Smooth muscle cell (in vitro differentiated cells): ENCODE data around the gene CHST13. TPM values are rescaled to one million over a fixed set of nuclear protein-coding genes. Genes with fewer than 3 reads are reported as not detected.

Experiments used
- DNase-seq: peaks from one replicate; lab custom pipeline; 2025; ENCODE audit not compliant: unreplicated experiment; lab: John Stamatoyannopoulos, UW
- H2AFZ ChIP-seq: fragments of 200-600 bp; sonication (generic); 2 replicates; pipeline ENCODE4 v1.6.0; 2016; ENCODE audit warnings: antibody characterized with exemption, low read depth, mild to moderate bottlenecking
- H3F3A ChIP-seq: fragments of 200-600 bp; sonication (generic); 2 replicates; pipeline ENCODE4 v1.6.0; 2017; ENCODE audit warnings: antibody characterized with exemption, low read depth
- H3K27ac ChIP-seq: fragments of 200-600 bp; sonication (generic); 2 replicates; pipeline ENCODE4 v1.5.1; 2016; ENCODE audit warnings: low read depth, mild to moderate bottlenecking
- H3K27me3 ChIP-seq: fragments of 200-600 bp; sonication (generic); 2 replicates; pipeline ENCODE4 v1.6.1; 2016; ENCODE audit warnings: low read depth, mild to moderate bottlenecking
- H3K36me3 ChIP-seq: fragments of 200-600 bp; sonication (generic); 2 replicates; pipeline ENCODE4 v1.5.1; 2016; ENCODE audit warnings: low read depth
- H3K4me1 ChIP-seq: fragments of 200-600 bp; sonication (generic); 2 replicates; pipeline ENCODE4 v1.5.1; 2016; ENCODE audit warnings: low read depth
- H3K4me2 ChIP-seq: fragments of 200-600 bp; sonication (generic); 2 replicates; pipeline ENCODE4 v1.6.0; 2016; ENCODE audit warnings: mild to moderate bottlenecking
- H3K4me3 ChIP-seq: fragments of 200-600 bp; sonication (generic); 2 replicates; pipeline ENCODE4 v1.5.1; 2016; ENCODE audit warnings: mild to moderate bottlenecking
- H3K79me2 ChIP-seq: fragments of 200-600 bp; sonication (generic); 2 replicates; pipeline ENCODE4 v1.6.0; 2016; ENCODE audit warnings: low read depth, mild to moderate bottlenecking
- H3K9ac ChIP-seq: fragments of 200-600 bp; sonication (generic); 2 replicates; pipeline ENCODE4 v1.6.0; 2016; ENCODE audit warnings: low read depth
- H3K9me3 ChIP-seq: fragments of 200-600 bp; sonication (generic); replicated peaks from 2 replicates; pipeline ENCODE4 v1.5.1; 2016; ENCODE audit warnings: low read depth
- H4K20me1 ChIP-seq: fragments of 200-600 bp; sonication (generic); 2 replicates; pipeline ENCODE4 v1.6.0; 2016; ENCODE audit warnings: low read depth
- CTCF ChIP-seq: fragments of 200-600 bp; sonication (generic); IDR thresholded peaks from 2 replicates; pipeline ENCODE4 v1.5.1; 2017; ENCODE audit warnings: borderline replicate concordance, mild to moderate bottlenecking, antibody characterized with exemption; ENCODE audit not compliant: insufficient read depth, poor library complexity, severe bottlenecking
- WGBS: methylation state at CpG from one replicate; pipeline ENCODE4 v1.1.7; 2016; ENCODE audit warnings: low lambda C conversion rate; 5-methylcytosine and 5-hydroxymethylcytosine counted together
- polyA plus RNA-seq: library from polyadenylated mRNA; unstranded; fragments of >200 nt; fragmentation: Nextera tagmentation; extraction: Ambion mirVana; gene quantifications from 2 replicates; pipeline ENCODE4 v1.2.1, GENCODE V29; 2016
- total RNA-seq: library from RNA; depleted of rRNA; stranded (reverse); fragments of >200 nt; gene quantifications from 2 replicates; pipeline ENCODE4 v1.2.3, GENCODE V29; 2014

CHST13 gene
- total and polyA plus RNA-seq, 2 experiments from 2014 or later, result not detected

- H3K4me3 ChIP-seq, result no peak overlapping the region
- DNase-seq, result no peak
- H3K36me3 ChIP-seq, result no peaks in the 10 kb centered on the region
- 88% methylated on average over 3 of the region's 3 CpGs for WGBS
- H3K9ac ChIP-seq, result no peak overlapping the region
- H4K20me1 ChIP-seq, result no peaks in the 10 kb centered on the region
- no peaks in the 10 kb centered on the region for H3K79me2 ChIP-seq
- no peak overlapping the region for H2AFZ ChIP-seq
- H3K27ac ChIP-seq, result no peak overlapping the region
- H3K9me3 ChIP-seq, result no peaks in the 10 kb centered on the region
- no peak overlapping the region for H3K4me2 ChIP-seq
- no peaks in the 10 kb centered on the region for H3K4me1 ChIP-seq
- no peak for TF ChIP-seq CTCF
- H3K27me3 ChIP-seq, result peaks cover 41% of the 10 kb centered on the region
- H3F3A ChIP-seq, result no peaks in the 10 kb centered on the region
Observed at GRCh38 chr3:126536126-126536525, 12.2 kb downstream of the CHST13 start.

- no peak overlapping the region for H3K9ac ChIP-seq
Observed at GRCh38 chr3:126537116-126537729, 13.3 kb downstream of the CHST13 start.

GRCh38 chr3:126537730-126538281, 13.9 kb downstream of the CHST13 start:
- no peak for TF ChIP-seq CTCF
- peaks cover 33% of the 10 kb centered on the region for H3K27me3 ChIP-seq
- no peak overlapping the region for H3K9ac ChIP-seq
- no peaks in the 10 kb centered on the region for H3K36me3 ChIP-seq
- H3K27ac ChIP-seq, result no peak overlapping the region
- H3K9me3 ChIP-seq, result no peaks in the 10 kb centered on the region
- 92% methylated on average over 10 of the region's 10 CpGs for WGBS
- no peak overlapping the region for H3K4me3 ChIP-seq
- no peaks in the 10 kb centered on the region for H4K20me1 ChIP-seq
- no peak overlapping the region for H2AFZ ChIP-seq
- no peak overlapping the region for H3K4me2 ChIP-seq
- no peak for DNase-seq
- no peaks in the 10 kb centered on the region for H3K4me1 ChIP-seq
- H3K79me2 ChIP-seq, result no peaks in the 10 kb centered on the region
- H3F3A ChIP-seq, result no peaks in the 10 kb centered on the region

More at GRCh38 chr3:126537116-126537729, 13.3 kb downstream of the CHST13 start:
- H3K79me2 ChIP-seq, result no peaks in the 10 kb centered on the region
- H3K9me3 ChIP-seq, result no peaks in the 10 kb centered on the region
- H3F3A ChIP-seq, result no peaks in the 10 kb centered on the region
- no peak for TF ChIP-seq CTCF
- no peak overlapping the region for H3K4me2 ChIP-seq
- 88% methylated on average over 9 of the region's 9 CpGs for WGBS
- no peak overlapping the region for H3K27ac ChIP-seq
- no peaks in the 10 kb centered on the region for H3K4me1 ChIP-seq
- no peaks in the 10 kb centered on the region for H3K36me3 ChIP-seq
- H2AFZ ChIP-seq, result no peak overlapping the region
- no peaks in the 10 kb centered on the region for H4K20me1 ChIP-seq
- no peak overlapping the region for H3K4me3 ChIP-seq
- H3K27me3 ChIP-seq, result peaks cover 39% of the 10 kb centered on the region
- DNase-seq, result no peak

GRCh38 chr3:126538316-126538715, 14.4 kb downstream of the CHST13 start:
- DNase-seq, result no peak

More at GRCh38 chr3:126538316-126538715, 14.4 kb downstream of the CHST13 start:
- H3K4me2 ChIP-seq, result no peak overlapping the region
- no peaks in the 10 kb centered on the region for H3K9me3 ChIP-seq
- TF ChIP-seq CTCF, result no peak
- no peak overlapping the region for H3K27ac ChIP-seq
- H3F3A ChIP-seq, result no peaks in the 10 kb centered on the region
- peaks cover 28% of the 10 kb centered on the region for H3K27me3 ChIP-seq
- no peaks in the 10 kb centered on the region for H3K36me3 ChIP-seq
- 93% methylated on average over 9 of the region's 9 CpGs for WGBS
- no peaks in the 10 kb centered on the region for H3K79me2 ChIP-seq
- no peak overlapping the region for H3K4me3 ChIP-seq
- H4K20me1 ChIP-seq, result no peaks in the 10 kb centered on the region
- H3K9ac ChIP-seq, result no peak overlapping the region
- no peak overlapping the region for H2AFZ ChIP-seq
- no peaks in the 10 kb centered on the region for H3K4me1 ChIP-seq
